ENCODE results near the gene ROCK1. TPM values are rescaled to one million over a fixed set of nuclear protein-coding genes. Genes with fewer than 3 reads are reported as not detected.

Gene ROCK1
- total and polyA plus RNA-seq, 2 of the 8 experiments (the other 6 are each of a cell fraction or from before 2014, with no cell fraction given), result 4.2 to 48.9 TPM

GRCh38 chr18:21085579-21086166 is 25.9 kb downstream of the ROCK1 start:
- H3K18ac ChIP-seq (ENCODE audit: extremely low read depth, low read length), result no peak overlapping the region
- H4K91ac ChIP-seq (replicated peaks; ENCODE audit: insufficient read length, low read length), result no peak overlapping the region
- H3K23ac ChIP-seq (ENCODE audit: insufficient read length), result no peak overlapping the region
- no peaks in the 10 kb centered on the region for H3K23me2 ChIP-seq (ENCODE audit: low read depth, low read length)
- no peaks in the 10 kb centered on the region for H3K4me1 ChIP-seq (replicated peaks in 1 of 4; ENCODE audit: control insufficient read depth in 3 of 4, insufficient read depth in 4 of 4, low read length in 3 of 4)
- H3K27me3 ChIP-seq (replicated peaks in 1 of 4; ENCODE audit: control insufficient read depth in 3 of 4, extremely low read depth in 1 of 4, insufficient read depth in 3 of 4, low read length in 3 of 4), result no peaks in the 10 kb centered on the region
- H4K5ac ChIP-seq (ENCODE audit: insufficient read length, low read depth, low read length), result no peak overlapping the region
- H3K79me1 ChIP-seq (ENCODE audit: low read depth, low read length), result no peaks in the 10 kb centered on the region
- no peak overlapping the region for H3K9ac ChIP-seq (replicated peaks in 1 of 4; ENCODE audit: extremely low read depth in 1 of 4, low read depth in 3 of 4, low read length in 3 of 4)
- H2BK5ac ChIP-seq (ENCODE audit: low read depth, low read length), result no peak overlapping the region
- H2AFZ ChIP-seq (ENCODE audit: low read length), result no peak overlapping the region
- no peaks in the 10 kb centered on the region for H3K9me3 ChIP-seq (ENCODE audit: insufficient read depth in 2 of 2, low read depth in 1 of 2, low read length in 1 of 2)
- FAIRE-seq (no peak), DNase-seq (ENCODE audit: low read depth in 1 of 2, low spot score in 2 of 2) (no peak)
- H4K20me1 ChIP-seq (replicated peaks in 1 of 2; ENCODE audit: control insufficient read depth in 1 of 2, insufficient read depth in 2 of 2, low read length in 2 of 2), result peaks cover 2% of the 10 kb centered on the region in 2 experiments
- no peak overlapping the region for H3K4ac ChIP-seq (replicated peaks; ENCODE audit: insufficient read length, low read depth, low read length)
- H3K27ac ChIP-seq (ENCODE audit: low read depth, low read length), result no peak overlapping the region
- H2BK20ac ChIP-seq (ENCODE audit: low read length), result no peak overlapping the region
- no peak overlapping the region for H2BK120ac ChIP-seq (replicated peaks; ENCODE audit: low read depth, low read length)
- ChIA-PET CTCF (ENCODE audit: partially characterized antibody) (no interaction called here), POLR2A (ENCODE audit: partially characterized antibody) (no interaction called here)
- no peak overlapping the region for H3K56ac ChIP-seq (replicated peaks; ENCODE audit: insufficient read length, low read depth, low read length)
- peaks cover 2 to 99% of the 10 kb centered on the region in 2 experiments; a peak in 3 of 4 replicates for H3K79me2 ChIP-seq (ENCODE audit: control insufficient read depth in 1 of 2, insufficient read depth in 2 of 2, low read length in 2 of 2)
- 86% methylated on average over 3 of the region's 3 CpGs; no CpG with 5 or more reads in 1 of the 2 experiments for WGBS, 2 experiments (ENCODE audit: extremely low coverage in 1 of 2, insufficient coverage in 1 of 2, insufficient read length in 1 of 2, insufficient replicate concordance in 2 of 2, low coverage in 1 of 2, low lambda C conversion rate in 2 of 2, missing lambda C conversion rate in 1 of 2)
- no peak overlapping the region for H2BK12ac ChIP-seq (ENCODE audit: low read depth, low read length)
- H3K36me3 ChIP-seq (ENCODE audit: control insufficient read depth in 2 of 4, insufficient read depth in 4 of 4, low read length in 3 of 4), result no peaks in the 10 kb centered on the region
- H3K4me3 ChIP-seq (ENCODE audit: extremely low read depth in 1 of 4, insufficient read depth in 2 of 4, low read depth in 3 of 4, low read length in 4 of 4), result no peak overlapping the region
- TF ChIP-seq EGR1 (IDR thresholded peaks at IDR 0.05; ENCODE audit: borderline replicate concordance, low read depth, low read length) (no peak), PHF8 (conservative IDR thresholded peaks at IDR 0.05; ENCODE audit: low read depth, low read length) (no peak), SRF (IDR thresholded peaks at IDR 0.05; ENCODE audit: low read depth, low read length) (no peak), POLR2AphosphoS5 (IDR thresholded peaks at IDR 0.05; ENCODE audit: low read depth, low read length) (no peak), SP2 (IDR thresholded peaks at IDR 0.05; ENCODE audit: low read length) (no peak), POU5F1 (IDR thresholded peaks at IDR 0.05; ENCODE audit: low read depth, low read length) (no peak), POLR2A (IDR thresholded peaks at IDR 0.05; ENCODE audit: control extremely low read depth in 1 of 2, low read depth in 2 of 2, low read length in 2 of 2) (no peak), CBX8 (IDR thresholded peaks at IDR 0.05; ENCODE audit: borderline replicate concordance, low read depth, low read length) (no peak), CHD1 (IDR thresholded peaks at IDR 0.05; ENCODE audit: low read depth, low read length) (no peak), ASH2L (IDR thresholded peaks at IDR 0.05; ENCODE audit: low read length) (no peak), EZH2 (IDR thresholded peaks at IDR 0.05; ENCODE audit: low read depth, low read length, severe bottlenecking) (no peak)
- no peak overlapping the region for H3K14ac ChIP-seq (ENCODE audit: insufficient read length)
- H4K8ac ChIP-seq (ENCODE audit: extremely low read depth, insufficient read depth, low read length), result no peak overlapping the region
- H2AK5ac ChIP-seq (ENCODE audit: low read depth, low read length), result no peak overlapping the region
- H3K4me2 ChIP-seq (ENCODE audit: insufficient read depth in 1 of 2, low read depth in 2 of 2, low read length in 2 of 2), result no peak overlapping the region
- no peak overlapping the region for H2BK15ac ChIP-seq (ENCODE audit: low read length)

All from H1 (cell line).